ENCODE data around the gene PCDH1. TPM values are rescaled to one million over a fixed set of nuclear protein-coding genes. Genes with fewer than 3 reads are reported as not detected.

Gene PCDH1
- total RNA-seq, 2 donors from 2014 or later = 24.9 to 31.3 TPM

DNA sequence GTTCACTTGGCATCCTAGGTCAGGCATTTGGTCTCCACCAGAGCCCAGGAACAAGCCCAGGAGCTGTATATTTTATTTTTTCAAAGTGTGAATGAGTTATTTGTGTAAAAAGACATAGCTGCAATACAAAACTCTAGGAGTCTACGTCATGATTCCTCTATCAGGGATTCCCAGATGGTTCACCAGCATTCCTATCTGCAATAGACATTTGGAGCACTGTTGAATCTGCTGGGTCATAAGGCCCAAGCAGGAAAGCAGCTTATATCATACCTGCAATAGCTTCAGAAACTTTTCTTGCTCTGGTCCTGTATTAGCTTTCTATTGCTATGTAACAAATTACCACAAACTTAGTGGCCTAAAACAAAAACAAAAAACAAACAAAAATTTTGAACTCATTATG lies 28.8 kb upstream of the PCDH1 start:
- H3K4me3 ChIP-seq = no peak overlapping the region
- H3K27ac ChIP-seq = no peak overlapping the region
- H3K9me3 ChIP-seq = no peaks in the 10 kb centered on the region
- DNase-seq = no peak
- no peaks in the 10 kb centered on the region for H3K27me3 ChIP-seq
- no peaks in the 10 kb centered on the region for H3K36me3 ChIP-seq (replicated peaks in 1 of 2; ENCODE audit: insufficient read depth in 1 of 2, low read depth in 2 of 2)
- no peak for TF ChIP-seq POLR2A (IDR thresholded peaks at IDR 0.05)
- no peaks in the 10 kb centered on the region for H3K4me1 ChIP-seq
- intact Hi-C loops (cut with DNase I) = no loop called here
- WGBS, 2 donors = 0% methylated on average over 1 of the region's 1 CpG
- ATAC-seq = no peak

DNA sequence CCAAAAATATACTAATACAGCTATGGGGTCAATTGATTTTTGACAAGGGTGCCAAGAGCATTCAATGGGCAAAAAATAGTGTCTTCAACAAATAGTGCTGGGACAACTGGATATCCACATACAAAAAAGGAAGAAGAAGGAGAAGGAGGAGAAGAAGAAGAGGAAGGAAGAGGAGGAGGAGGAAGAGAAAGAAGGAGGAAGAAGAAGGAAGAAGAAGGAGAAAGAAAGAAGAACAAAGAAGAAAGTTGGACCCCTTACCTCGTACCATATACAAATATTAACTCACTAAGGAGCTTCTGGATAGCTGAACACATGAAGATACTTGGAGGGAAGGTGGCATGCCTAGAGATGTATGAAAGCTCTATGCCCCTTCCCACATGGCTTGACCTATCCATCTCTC lies 28.3 kb upstream of the PCDH1 start:
- WGBS, 2 donors = 0 to 38% methylated on average over 1 of the region's 1 CpG
- Histone ChIP-seq H3K9me3 (no peaks in the 10 kb centered on the region), H3K27me3 (no peaks in the 10 kb centered on the region), H3K4me1 (no peaks in the 10 kb centered on the region), H3K36me3 (replicated peaks in 1 of 2; ENCODE audit: insufficient read depth in 1 of 2, low read depth in 2 of 2) (no peaks in the 10 kb centered on the region), H3K4me3 (no peak overlapping the region), H3K27ac (no peak overlapping the region)
- no peak for TF ChIP-seq POLR2A (IDR thresholded peaks at IDR 0.05)
- TF ChIP-seq, protein P1, sequence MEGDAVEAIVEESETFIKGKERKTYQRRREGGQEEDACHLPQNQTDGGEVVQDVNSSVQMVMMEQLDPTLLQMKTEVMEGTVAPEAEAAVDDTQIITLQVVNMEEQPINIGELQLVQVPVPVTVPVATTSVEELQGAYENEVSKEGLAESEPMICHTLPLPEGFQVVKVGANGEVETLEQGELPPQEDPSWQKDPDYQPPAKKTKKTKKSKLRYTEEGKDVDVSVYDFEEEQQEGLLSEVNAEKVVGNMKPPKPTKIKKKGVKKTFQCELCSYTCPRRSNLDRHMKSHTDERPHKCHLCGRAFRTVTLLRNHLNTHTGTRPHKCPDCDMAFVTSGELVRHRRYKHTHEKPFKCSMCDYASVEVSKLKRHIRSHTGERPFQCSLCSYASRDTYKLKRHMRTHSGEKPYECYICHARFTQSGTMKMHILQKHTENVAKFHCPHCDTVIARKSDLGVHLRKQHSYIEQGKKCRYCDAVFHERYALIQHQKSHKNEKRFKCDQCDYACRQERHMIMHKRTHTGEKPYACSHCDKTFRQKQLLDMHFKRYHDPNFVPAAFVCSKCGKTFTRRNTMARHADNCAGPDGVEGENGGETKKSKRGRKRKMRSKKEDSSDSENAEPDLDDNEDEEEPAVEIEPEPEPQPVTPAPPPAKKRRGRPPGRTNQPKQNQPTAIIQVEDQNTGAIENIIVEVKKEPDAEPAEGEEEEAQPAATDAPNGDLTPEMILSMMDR (IDR thresholded peaks at IDR 0.05) = no peak
- DNase-seq (no peak), ATAC-seq (no peak)
- intact Hi-C loops (cut with DNase I) = no loop called here

DNA sequence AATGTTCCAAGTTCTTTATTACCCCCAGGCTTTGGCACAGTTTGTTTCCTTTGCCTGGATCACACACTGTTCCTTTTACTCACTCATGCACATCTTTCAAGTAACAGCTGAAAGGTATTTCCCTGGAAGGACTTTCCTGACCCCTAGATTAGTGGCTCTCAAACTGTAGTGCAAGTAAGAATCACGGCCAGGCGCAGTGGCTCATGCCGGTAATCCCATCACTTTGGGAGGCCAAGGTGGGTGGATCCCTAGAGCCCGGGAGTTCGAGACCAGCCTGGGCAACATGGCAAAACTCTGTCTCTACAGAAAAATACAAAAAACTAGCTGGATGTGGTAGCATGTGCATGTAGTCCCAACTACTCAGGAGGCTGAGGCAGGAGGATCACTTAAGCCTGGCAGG lies 26.3 kb upstream of the PCDH1 start:
- Histone ChIP-seq H3K27me3 (no peaks in the 10 kb centered on the region), H3K27ac (no peak overlapping the region), H3K4me3 (no peak overlapping the region), H3K9me3 (no peaks in the 10 kb centered on the region), H3K4me1 (no peaks in the 10 kb centered on the region), H3K36me3 (replicated peaks in 1 of 2; ENCODE audit: insufficient read depth in 1 of 2, low read depth in 2 of 2) (no peaks in the 10 kb centered on the region)
- TF ChIP-seq, protein P1 (IDR thresholded peaks at IDR 0.05) = no peak
- no peak for TF ChIP-seq POLR2A (IDR thresholded peaks at IDR 0.05)
- DNase-seq (no peak), ATAC-seq (no peak)
- intact Hi-C loops (cut with DNase I) = no loop called here
- WGBS, 2 donors = 76 to 80% methylated on average over 5 of the region's 5 CpGs

DNA sequence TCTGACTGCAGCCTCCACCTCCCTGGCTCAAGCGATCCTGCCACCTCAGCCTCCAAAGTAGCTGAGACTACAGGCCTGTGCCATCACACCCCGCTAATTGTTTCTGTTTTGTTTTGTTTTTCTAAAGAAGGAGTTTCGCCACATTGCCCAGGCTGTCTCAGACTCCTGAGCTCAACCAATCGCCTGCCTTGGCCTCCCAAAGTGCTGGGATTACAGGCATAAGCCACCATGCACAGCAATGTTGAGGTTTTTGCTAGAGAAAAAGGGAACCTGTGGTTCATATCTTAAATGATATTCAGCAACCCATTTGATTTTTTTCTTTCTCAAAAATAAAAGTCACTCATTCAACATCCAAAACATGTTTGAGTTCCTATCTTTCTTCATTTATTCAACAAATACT lies 25.1 kb upstream of the PCDH1 start:
- DNase-seq (no peak), ATAC-seq (no peak)
- no peak overlapping the region for H3K4me3 ChIP-seq
- TF ChIP-seq, protein P1 (IDR thresholded peaks at IDR 0.05) = no peak
- no peak for TF ChIP-seq POLR2A (IDR thresholded peaks at IDR 0.05)
- no peaks in the 10 kb centered on the region for H3K9me3 ChIP-seq
- H3K36me3 ChIP-seq (replicated peaks in 1 of 2; ENCODE audit: insufficient read depth in 1 of 2, low read depth in 2 of 2) = no peaks in the 10 kb centered on the region
- WGBS, 2 donors = 60 to 66% methylated on average over 3 to 4 of the region's 4 CpGs
- intact Hi-C loops (cut with DNase I) = no loop called here
- no peaks in the 10 kb centered on the region for H3K4me1 ChIP-seq
- no peak overlapping the region for H3K27ac ChIP-seq
- no peaks in the 10 kb centered on the region for H3K27me3 ChIP-seq

DNA sequence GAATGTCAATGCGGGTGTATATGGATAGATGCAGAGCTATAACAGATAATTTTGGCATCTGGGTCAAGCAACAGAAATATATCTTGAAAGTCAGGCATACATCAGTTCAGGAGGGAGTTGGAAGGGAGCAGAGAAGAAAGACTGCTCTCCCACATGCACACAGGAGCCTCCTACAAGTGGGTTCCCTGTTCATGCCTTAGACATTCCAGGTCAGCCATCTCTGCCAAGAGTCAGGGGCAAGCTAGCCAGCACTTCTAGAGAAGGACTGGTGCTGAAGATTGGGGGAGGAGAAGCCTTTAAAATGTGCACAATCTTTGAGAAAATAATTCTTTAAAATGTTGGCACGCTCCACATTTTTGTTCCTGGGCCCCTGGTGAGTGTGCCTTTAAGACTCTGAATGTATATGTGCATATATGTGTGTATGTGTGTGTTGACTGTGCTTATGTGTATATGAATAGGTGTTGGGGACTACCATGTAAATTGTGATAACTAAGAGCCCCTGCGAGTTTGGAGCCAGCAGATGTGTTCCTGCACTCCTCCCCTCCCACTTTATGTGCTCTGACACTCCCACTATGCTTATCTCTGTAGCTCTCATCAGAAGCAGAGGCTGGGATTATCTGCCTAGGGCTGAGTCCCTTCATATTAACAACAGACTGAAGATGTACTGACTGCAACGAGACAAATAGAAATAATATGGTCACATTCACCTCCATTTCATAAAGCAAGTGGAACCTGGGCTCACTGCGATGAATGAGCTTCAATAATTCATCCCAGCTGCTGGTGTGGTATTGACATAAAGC lies 24.0 kb upstream of the PCDH1 start:
- Histone ChIP-seq H3K36me3 (replicated peaks in 1 of 2; ENCODE audit: insufficient read depth in 1 of 2, low read depth in 2 of 2) (no peaks in the 10 kb centered on the region), H3K27ac (no peak overlapping the region), H3K4me3 (no peak overlapping the region), H3K9me3 (no peaks in the 10 kb centered on the region), H3K27me3 (no peaks in the 10 kb centered on the region), H3K4me1 (no peaks in the 10 kb centered on the region)
- WGBS, 2 donors = 47 to 54% methylated on average over 5 of the region's 5 CpGs
- intact Hi-C loops (cut with DNase I) = no loop called here
- TF ChIP-seq, protein P1 (IDR thresholded peaks at IDR 0.05) = no peak
- TF ChIP-seq POLR2A (IDR thresholded peaks at IDR 0.05) = no peak
- DNase-seq (no peak), ATAC-seq (no peak)

Measured in body of pancreas (tissue), 4 donors.